GM12873 (cell line): ENCODE results near the gene EDN3.

Source experiments
- TF ChIP-seq, protein P1 (sequence below): IDR thresholded peaks from 2 replicates; pipeline ENCODE4 v1.5.1; 2012; ENCODE audit warnings: low read depth, mild to moderate bottlenecking, moderate library complexity, low read length, control low read depth; ENCODE audit not compliant: insufficient read depth; ENCODE audit errors: missing control alignments

Gene EDN3

GRCh38 chr20:59361411-59361810 is 61.0 kb downstream of the EDN3 start:
- TF ChIP-seq, protein P1, sequence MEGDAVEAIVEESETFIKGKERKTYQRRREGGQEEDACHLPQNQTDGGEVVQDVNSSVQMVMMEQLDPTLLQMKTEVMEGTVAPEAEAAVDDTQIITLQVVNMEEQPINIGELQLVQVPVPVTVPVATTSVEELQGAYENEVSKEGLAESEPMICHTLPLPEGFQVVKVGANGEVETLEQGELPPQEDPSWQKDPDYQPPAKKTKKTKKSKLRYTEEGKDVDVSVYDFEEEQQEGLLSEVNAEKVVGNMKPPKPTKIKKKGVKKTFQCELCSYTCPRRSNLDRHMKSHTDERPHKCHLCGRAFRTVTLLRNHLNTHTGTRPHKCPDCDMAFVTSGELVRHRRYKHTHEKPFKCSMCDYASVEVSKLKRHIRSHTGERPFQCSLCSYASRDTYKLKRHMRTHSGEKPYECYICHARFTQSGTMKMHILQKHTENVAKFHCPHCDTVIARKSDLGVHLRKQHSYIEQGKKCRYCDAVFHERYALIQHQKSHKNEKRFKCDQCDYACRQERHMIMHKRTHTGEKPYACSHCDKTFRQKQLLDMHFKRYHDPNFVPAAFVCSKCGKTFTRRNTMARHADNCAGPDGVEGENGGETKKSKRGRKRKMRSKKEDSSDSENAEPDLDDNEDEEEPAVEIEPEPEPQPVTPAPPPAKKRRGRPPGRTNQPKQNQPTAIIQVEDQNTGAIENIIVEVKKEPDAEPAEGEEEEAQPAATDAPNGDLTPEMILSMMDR, result no peak

DNA sequence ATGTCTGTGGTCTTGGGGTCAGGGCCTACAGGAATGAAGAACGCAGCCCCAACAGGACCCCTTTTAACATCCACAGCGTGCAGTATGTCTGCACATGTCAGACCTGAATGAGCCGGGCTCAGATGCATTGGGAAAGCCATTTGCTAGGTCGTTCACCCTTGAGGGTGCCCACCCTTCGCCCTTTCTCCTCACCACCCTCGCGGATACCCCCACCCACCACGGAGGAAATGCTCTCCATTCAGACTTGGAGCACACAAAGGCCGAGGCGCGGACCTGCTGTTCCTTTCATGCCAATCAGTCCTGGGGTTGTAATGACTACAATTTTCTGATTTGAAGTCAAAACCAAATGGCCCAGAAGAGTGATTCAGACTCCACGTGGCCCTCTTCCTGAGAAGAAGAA is 62.7 kb downstream of the EDN3 start:
- TF ChIP-seq, protein P1, result no peak

GRCh38 chr20:59364611-59365010 is 64.2 kb downstream of the EDN3 start:
- TF ChIP-seq, protein P1, result no peak

GRCh38 chr20:59365611-59366285 is 65.3 kb downstream of the EDN3 start:
- TF ChIP-seq, protein P1, result no peak

GRCh38 chr20:59371431-59371830 is 71.0 kb downstream of the EDN3 start:
- TF ChIP-seq, protein P1, result no peak

DNA sequence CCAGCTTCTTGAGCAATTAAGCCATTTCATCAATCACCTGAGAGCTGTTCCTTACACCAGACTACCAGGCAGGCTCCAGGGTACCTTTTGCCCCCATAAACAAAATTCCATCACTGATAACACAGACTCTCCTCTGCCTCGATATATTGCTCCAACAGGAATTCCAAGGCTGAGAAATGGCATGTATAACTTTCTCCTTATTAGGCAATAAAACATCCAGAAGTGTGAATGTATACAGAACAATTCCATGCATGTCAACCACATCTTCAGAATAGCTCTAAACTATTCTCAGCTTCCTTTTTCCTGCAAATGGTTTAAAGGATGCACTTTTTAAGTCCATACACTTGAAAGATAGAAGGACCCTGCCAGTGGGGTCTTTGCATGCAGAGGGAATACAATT is 73.8 kb downstream of the EDN3 start:
- TF ChIP-seq, protein P1, result no peak

GRCh38 chr20:59375541-59375940 is 75.1 kb downstream of the EDN3 start:
- TF ChIP-seq, protein P1, result no peak
